ENCODE data around the gene MRNIP. TPM values are rescaled to one million over a fixed set of nuclear protein-coding genes. Genes with fewer than 3 reads are reported as not detected.

Gene MRNIP
- total and polyA plus RNA-seq, 2 of the 8 experiments (the other 6 are each of a cell fraction or from before 2014, with no cell fraction given) = 29.6 TPM

DNA sequence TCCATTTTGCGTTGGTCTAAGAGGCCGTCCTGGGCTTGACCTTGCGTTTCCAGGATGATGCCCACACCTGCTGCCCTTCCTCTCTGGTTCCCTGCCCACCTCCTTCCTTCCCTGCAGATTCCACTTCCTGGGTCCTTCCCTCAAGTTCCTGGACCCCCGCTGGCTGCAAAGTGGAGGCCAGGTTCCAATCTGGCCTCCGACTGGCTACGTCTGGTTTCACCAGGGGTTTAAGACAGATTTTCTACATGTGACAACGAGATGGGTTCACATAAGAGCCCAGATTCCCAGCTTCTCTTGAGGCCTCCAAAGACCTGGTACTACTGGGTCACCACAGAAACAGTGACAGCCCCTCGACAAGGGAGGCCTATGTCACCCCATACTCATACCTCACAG is 54.1 kb downstream of the MRNIP start:
- Histone ChIP-seq H2AK5ac (ENCODE audit: low read depth, low read length) (no peak overlapping the region), H3K9me3 (ENCODE audit: insufficient read depth in 2 of 2, low read depth in 1 of 2, low read length in 1 of 2) (no peaks in the 10 kb centered on the region), H3K56ac (replicated peaks; ENCODE audit: insufficient read length, low read depth, low read length) (no peak overlapping the region), H3K27ac (ENCODE audit: low read depth, low read length) (no peak overlapping the region), H4K8ac (ENCODE audit: extremely low read depth, insufficient read depth, low read length) (no peak overlapping the region), H2BK12ac (ENCODE audit: low read depth, low read length) (0 out of 2 replicates have a peak overlapping the region, but pooled peaks have one; percentile 50), H3K4me3 (ENCODE audit: extremely low read depth in 1 of 4, insufficient read depth in 2 of 4, low read depth in 3 of 4, low read length in 4 of 4) (no peak overlapping the region), H3K4ac (replicated peaks; ENCODE audit: insufficient read length, low read depth, low read length) (peak overlapping the region; percentile 48), H3K9ac (replicated peaks in 1 of 4; ENCODE audit: extremely low read depth in 1 of 4, low read depth in 3 of 4, low read length in 3 of 4) (no peak overlapping the region), H3K27me3 (replicated peaks in 1 of 4; ENCODE audit: control insufficient read depth in 3 of 4, extremely low read depth in 1 of 4, insufficient read depth in 3 of 4, low read length in 3 of 4) (no peaks in the 10 kb centered on the region), H4K91ac (replicated peaks; ENCODE audit: insufficient read length, low read length) (no peak overlapping the region), H3K23ac (ENCODE audit: insufficient read length) (no peak overlapping the region), H2BK5ac (ENCODE audit: low read depth, low read length) (no peak overlapping the region), H3K18ac (ENCODE audit: extremely low read depth, low read length) (no peak overlapping the region), H2AFZ (ENCODE audit: low read length) (no peak overlapping the region), H3K36me3 (ENCODE audit: control insufficient read depth in 2 of 4, insufficient read depth in 4 of 4, low read length in 3 of 4) (peaks cover under 1 to 10% (median 7%) of the 10 kb centered on the region in 4 experiments; a peak in 6 of 8 replicates), H2BK15ac (ENCODE audit: low read length) (0 out of 2 replicates have a peak overlapping the region, but pooled peaks have one; percentile 98), H3K79me2 (ENCODE audit: control insufficient read depth in 1 of 2, insufficient read depth in 2 of 2, low read length in 2 of 2) (peaks cover 0 to 22% of the 10 kb centered on the region in 2 experiments; a peak in 2 of 4 replicates), H2BK20ac (ENCODE audit: low read length) (no peak overlapping the region), H3K23me2 (ENCODE audit: low read depth, low read length) (peaks cover 10% of the 10 kb centered on the region; the same call in 1 of the 2 replicates), H3K79me1 (ENCODE audit: low read depth, low read length) (peaks cover 11% of the 10 kb centered on the region), H3K14ac (ENCODE audit: insufficient read length) (no peak overlapping the region), H4K5ac (ENCODE audit: insufficient read length, low read depth, low read length) (no peak overlapping the region), H3K4me2 (ENCODE audit: insufficient read depth in 1 of 2, low read depth in 2 of 2, low read length in 2 of 2) (peak overlapping the region in 1 of 2 experiments; percentile 75; a peak in 1 of 4 replicates), H3K4me1 (replicated peaks in 1 of 4; ENCODE audit: control insufficient read depth in 3 of 4, insufficient read depth in 4 of 4, low read length in 3 of 4) (peaks cover 0 to 32% (median 30%) of the 10 kb centered on the region in 4 experiments; a peak in 6 of 7 replicates), H2BK120ac (replicated peaks; ENCODE audit: low read depth, low read length) (no peak overlapping the region), H4K20me1 (replicated peaks in 1 of 2; ENCODE audit: control insufficient read depth in 1 of 2, insufficient read depth in 2 of 2, low read length in 2 of 2) (peaks cover 8 to 26% of the 10 kb centered on the region in 2 experiments)
- ChIA-PET CTCF (ENCODE audit: partially characterized antibody) (interaction anchor here (1.1 to 3.9 kb wide), 4 partner anchors 36 to 67 kb away, joined by 3 to 19 read pairs (median 4); no protein-coding TSS in a partner anchor), POLR2A (ENCODE audit: partially characterized antibody) (interaction anchor here (0.7 to 16.9 kb wide), 4 partner anchors 11 to 73 kb away, joined by 3 to 207 read pairs (median 4); partner anchors contain the start of genes LTC4S and SQSTM1)
- no peak for FAIRE-seq
- DNase-seq (ENCODE audit: low read depth in 1 of 2, low spot score in 2 of 2) = no peak
- no peak for TF ChIP-seq HDAC2 (IDR thresholded peaks at IDR 0.05; ENCODE audit: borderline replicate concordance in 1 of 2, low read depth in 2 of 2, low read length in 2 of 2)
- TF ChIP-seq YY1 (IDR thresholded peaks at IDR 0.05; ENCODE audit: low read depth, low read length) = no peak
- no peak for TF ChIP-seq HDAC6 (IDR thresholded peaks at IDR 0.05; ENCODE audit: low read depth, low read length)
- TF ChIP-seq EP300 (IDR thresholded peaks at IDR 0.05; ENCODE audit: borderline replicate concordance in 1 of 2, low read depth in 2 of 2, low read length in 2 of 2) = no peak
- TF ChIP-seq GTF2F1 (IDR thresholded peaks at IDR 0.05; ENCODE audit: borderline replicate concordance, low read depth, low read length) = no peak
- no peak for TF ChIP-seq NRF1 (IDR thresholded peaks at IDR 0.05; ENCODE audit: low read depth, low read length)
- no peak for TF ChIP-seq CREB1 (IDR thresholded peaks at IDR 0.05)
- TF ChIP-seq CHD2 (IDR thresholded peaks at IDR 0.05; ENCODE audit: low read length) = no peak
- WGBS, 2 experiments (ENCODE audit: extremely low coverage in 1 of 2, insufficient coverage in 1 of 2, insufficient read length in 1 of 2, insufficient replicate concordance in 2 of 2, low coverage in 1 of 2, low lambda C conversion rate in 2 of 2, missing lambda C conversion rate in 1 of 2) = 97% methylated on average over 8 of the region's 8 CpGs; no CpG with 5 or more reads in 1 of the 2 experiments

Measured in H1 (cell line).